Measurements from ENCODE around the gene TOE1. TPM values are rescaled to one million over a fixed set of nuclear protein-coding genes. Genes with fewer than 3 reads are reported as not detected.

The TOE1 gene
- total RNA-seq, 1 donor from 2014 or later = 6.3 TPM

DNA sequence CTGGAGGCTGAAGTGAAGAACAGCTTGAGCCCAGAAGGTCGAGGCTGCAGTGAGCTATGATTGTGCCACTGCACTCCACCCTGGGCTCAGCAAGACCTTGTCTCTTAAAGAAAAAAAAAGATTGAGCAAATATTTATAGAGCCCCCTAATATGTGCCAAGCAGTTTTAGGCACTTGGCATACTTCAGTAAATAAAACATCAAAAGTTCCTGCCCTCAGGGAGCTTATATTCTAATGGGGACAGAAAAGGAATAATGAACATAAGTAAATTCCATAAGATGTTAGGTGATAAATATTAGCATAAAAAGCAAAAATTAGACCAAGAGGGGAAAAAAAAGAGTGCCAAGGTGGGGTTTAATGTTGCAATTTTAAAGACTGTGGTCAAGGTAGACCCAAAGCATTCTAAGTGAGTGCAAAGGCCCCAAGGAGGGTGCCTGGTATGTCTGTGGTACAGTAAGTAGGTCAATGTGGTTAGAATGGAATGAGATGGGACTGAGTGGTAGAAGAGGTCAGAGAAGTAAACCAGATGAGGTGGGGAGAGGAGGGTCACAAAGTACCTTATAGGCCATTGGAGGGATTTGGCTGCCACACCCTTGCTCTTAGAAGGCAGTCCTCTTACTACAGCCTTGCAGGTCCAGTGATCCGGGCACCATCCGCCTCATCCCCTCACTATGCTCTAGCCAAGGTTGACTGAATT is 2.2 kb upstream of the TOE1 start:
- Histone ChIP-seq H3K27me3 (ENCODE audit: control insufficient read depth in 3 of 3, insufficient read depth in 3 of 3, low read length in 3 of 3) (no peaks in the 10 kb centered on the region), H3K4me1 (ENCODE audit: control insufficient read depth in 3 of 3, insufficient read depth in 3 of 3, low read length in 3 of 3) (peaks cover 18 to 41% (median 25%) of the 10 kb centered on the region in 3 donors), H3K27ac (ENCODE audit: low read depth, low read length) (no peak overlapping the region), H3K9me3 (ENCODE audit: control insufficient read depth in 3 of 3, low read length in 3 of 3) (no peaks in the 10 kb centered on the region), H3K9ac (ENCODE audit: low read depth in 1 of 3, low read length in 3 of 3) (no peak overlapping the region), H3K4me3 (ENCODE audit: low read length in 3 of 3) (no peak overlapping the region), H3K36me3 (ENCODE audit: control insufficient read depth in 3 of 3, insufficient read depth in 3 of 3, low read length in 3 of 3) (peaks cover 30 to 32% (median 31%) of the 10 kb centered on the region in 3 donors)

DNA sequence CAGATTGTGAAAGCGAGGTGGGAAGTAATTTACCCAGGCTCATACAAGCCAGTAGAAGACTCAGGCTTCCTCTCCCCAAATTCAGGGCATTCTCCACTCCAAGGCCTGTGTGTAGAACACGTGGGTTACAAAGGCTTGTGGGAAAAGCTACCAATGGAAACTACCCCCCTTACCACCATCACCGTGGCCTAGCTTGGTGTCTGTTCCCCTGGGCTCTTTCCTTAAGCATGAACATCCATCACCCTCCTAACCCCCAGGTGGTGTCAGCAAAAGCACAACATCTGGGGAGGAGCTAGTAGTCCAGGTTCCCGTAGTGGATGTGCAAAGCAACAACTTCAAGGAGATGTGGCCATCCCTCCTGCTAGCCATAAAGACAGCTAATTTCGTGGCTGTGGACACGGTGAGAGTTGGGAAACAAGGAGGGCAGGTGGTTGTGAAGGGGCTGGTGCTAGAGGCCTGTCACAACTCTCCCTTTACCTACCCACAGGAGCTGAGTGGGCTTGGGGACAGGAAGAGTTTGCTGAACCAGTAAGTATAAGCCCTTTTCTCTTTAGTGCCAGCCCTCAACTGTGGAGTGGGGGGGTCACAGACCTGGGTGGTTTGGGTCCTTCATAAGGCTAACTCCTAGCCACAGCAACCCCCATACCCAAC is 971 bp downstream of the TOE1 start:
- Histone ChIP-seq H3K9me3 (ENCODE audit: control insufficient read depth in 3 of 3, low read length in 3 of 3) (no peaks in the 10 kb centered on the region), H3K27ac (ENCODE audit: low read depth, low read length) (peak overlapping the region; percentile 97), H3K27me3 (ENCODE audit: control insufficient read depth in 3 of 3, insufficient read depth in 3 of 3, low read length in 3 of 3) (no peaks in the 10 kb centered on the region), H3K4me1 (ENCODE audit: control insufficient read depth in 3 of 3, insufficient read depth in 3 of 3, low read length in 3 of 3) (peaks cover 18 to 46% (median 27%) of the 10 kb centered on the region in 3 donors), H3K36me3 (ENCODE audit: control insufficient read depth in 3 of 3, insufficient read depth in 3 of 3, low read length in 3 of 3) (peaks cover 37 to 46% (median 37%) of the 10 kb centered on the region in 3 donors), H3K9ac (ENCODE audit: low read depth in 1 of 3, low read length in 3 of 3) (peak overlapping the region; percentile 96 to 99 (median 98)), H3K4me3 (ENCODE audit: low read length in 3 of 3) (peak overlapping the region; percentile 95 to 99 (median 95))

DNA sequence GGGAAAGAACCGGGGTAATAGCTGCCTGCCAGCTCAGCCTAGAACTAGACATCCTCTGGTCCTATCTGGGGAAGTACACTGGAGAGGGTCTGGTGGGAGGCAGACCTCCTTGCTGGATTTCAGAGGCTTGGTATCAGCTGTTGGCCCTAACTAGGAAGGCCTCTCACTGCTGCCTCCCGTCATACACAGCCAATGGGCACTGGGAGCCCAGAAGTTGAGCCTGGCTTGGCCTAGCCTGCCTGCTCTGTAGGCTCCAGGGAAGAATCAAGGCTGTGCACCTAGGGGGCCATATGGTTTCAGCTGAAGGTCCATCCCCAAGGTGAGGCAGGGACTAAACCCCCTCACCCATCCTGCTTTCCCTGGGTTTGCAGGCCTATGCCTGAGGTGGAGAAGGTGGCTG is 4.5 kb downstream of the TOE1 start:
- peaks cover 40 to 67% (median 49%) of the 10 kb centered on the region in 3 donors for H3K4me1 ChIP-seq (ENCODE audit: control insufficient read depth in 3 of 3, insufficient read depth in 3 of 3, low read length in 3 of 3)
- H3K4me3 ChIP-seq (ENCODE audit: low read length in 3 of 3) = no peak overlapping the region
- H3K36me3 ChIP-seq (ENCODE audit: control insufficient read depth in 3 of 3, insufficient read depth in 3 of 3, low read length in 3 of 3) = peaks cover 37 to 43% (median 37%) of the 10 kb centered on the region in 3 donors
- H3K27me3 ChIP-seq (ENCODE audit: control insufficient read depth in 3 of 3, insufficient read depth in 3 of 3, low read length in 3 of 3) = no peaks in the 10 kb centered on the region
- H3K9me3 ChIP-seq (ENCODE audit: control insufficient read depth in 3 of 3, low read length in 3 of 3) = no peaks in the 10 kb centered on the region
- peak overlapping the region in 1 of 3 donors; percentile 41 for H3K9ac ChIP-seq (ENCODE audit: low read depth in 1 of 3, low read length in 3 of 3)
- no peak overlapping the region for H3K27ac ChIP-seq (ENCODE audit: low read depth, low read length)

DNA sequence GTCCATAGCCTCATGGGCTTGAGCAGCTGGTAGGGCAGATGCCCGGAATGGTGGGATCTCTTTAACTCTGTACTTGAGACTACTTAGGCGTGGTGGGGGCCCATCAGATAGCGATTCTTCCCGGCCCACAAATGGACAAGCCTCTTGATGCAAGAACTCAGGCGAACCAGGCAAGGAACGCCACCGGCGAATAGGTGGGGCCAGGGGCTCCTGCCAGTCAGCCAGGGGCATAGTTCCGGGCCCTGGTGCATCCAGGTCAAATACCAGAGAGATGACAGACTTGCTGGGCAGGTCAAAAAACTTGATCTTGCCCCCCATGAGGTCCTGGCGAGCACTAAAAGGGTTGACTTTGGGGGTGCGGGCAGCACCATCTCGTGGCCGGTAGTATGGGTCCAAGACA is 5.0 kb downstream of the TOE1 start:
- Histone ChIP-seq H3K27ac (ENCODE audit: low read depth, low read length) (no peak overlapping the region), H3K4me1 (ENCODE audit: control insufficient read depth in 3 of 3, insufficient read depth in 3 of 3, low read length in 3 of 3) (peaks cover 43 to 70% (median 52%) of the 10 kb centered on the region in 3 donors), H3K27me3 (ENCODE audit: control insufficient read depth in 3 of 3, insufficient read depth in 3 of 3, low read length in 3 of 3) (no peaks in the 10 kb centered on the region), H3K9ac (ENCODE audit: low read depth in 1 of 3, low read length in 3 of 3) (no peak overlapping the region), H3K36me3 (ENCODE audit: control insufficient read depth in 3 of 3, insufficient read depth in 3 of 3, low read length in 3 of 3) (peaks cover 37 to 42% (median 37%) of the 10 kb centered on the region in 3 donors), H3K9me3 (ENCODE audit: control insufficient read depth in 3 of 3, low read length in 3 of 3) (no peaks in the 10 kb centered on the region), H3K4me3 (ENCODE audit: low read length in 3 of 3) (no peak overlapping the region)

DNA sequence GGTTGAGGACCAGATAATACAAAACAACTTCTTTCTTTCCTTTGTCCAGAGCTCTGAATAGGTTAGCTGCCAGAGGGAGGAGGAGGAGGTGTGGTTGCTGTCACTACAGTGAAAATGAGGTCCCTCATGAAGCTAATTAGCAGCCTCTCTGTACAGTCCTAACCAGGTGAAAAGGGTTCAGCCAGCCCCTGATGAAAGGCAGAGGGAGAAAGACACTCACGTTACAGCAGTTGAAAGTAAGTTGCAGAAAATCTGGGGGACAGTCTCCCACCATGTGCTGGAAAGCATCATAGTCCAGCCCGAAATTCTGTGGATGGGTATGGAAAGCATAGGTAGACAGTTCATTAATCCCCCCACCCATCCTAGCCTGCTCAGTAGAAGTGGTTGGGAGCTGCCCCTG is 6.5 kb downstream of the TOE1 start:
- no peak overlapping the region for H3K4me3 ChIP-seq (ENCODE audit: low read length in 3 of 3)
- no peaks in the 10 kb centered on the region for H3K27me3 ChIP-seq (ENCODE audit: control insufficient read depth in 3 of 3, insufficient read depth in 3 of 3, low read length in 3 of 3)
- H3K27ac ChIP-seq (ENCODE audit: low read depth, low read length) = peak overlapping the region; percentile 93
- H3K9me3 ChIP-seq (ENCODE audit: control insufficient read depth in 3 of 3, low read length in 3 of 3) = no peaks in the 10 kb centered on the region
- peaks cover 37 to 38% (median 37%) of the 10 kb centered on the region in 3 donors for H3K36me3 ChIP-seq (ENCODE audit: control insufficient read depth in 3 of 3, insufficient read depth in 3 of 3, low read length in 3 of 3)
- no peak overlapping the region for H3K9ac ChIP-seq (ENCODE audit: low read depth in 1 of 3, low read length in 3 of 3)
- peaks cover 40 to 71% (median 48%) of the 10 kb centered on the region in 3 donors for H3K4me1 ChIP-seq (ENCODE audit: control insufficient read depth in 3 of 3, insufficient read depth in 3 of 3, low read length in 3 of 3)

DNA sequence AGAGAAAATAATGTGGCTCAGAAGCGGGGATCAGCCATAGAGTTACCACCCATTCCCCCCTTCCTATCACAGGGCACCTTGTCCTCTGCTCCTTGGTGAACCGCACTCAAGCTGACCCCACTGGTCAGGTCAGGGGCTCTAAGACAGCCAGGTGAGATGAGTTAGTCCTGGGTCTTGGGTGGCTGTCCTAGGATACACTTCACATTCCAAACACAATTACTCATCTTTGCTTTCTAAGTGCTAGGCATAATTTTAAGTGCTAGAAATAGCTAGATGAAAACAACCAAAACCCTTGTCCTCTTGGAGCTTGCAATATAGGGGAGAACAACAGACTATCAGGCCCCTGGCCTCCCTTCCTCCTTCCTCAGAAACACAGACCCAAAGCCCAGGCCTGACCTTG is 8.1 kb downstream of the TOE1 start:
- Histone ChIP-seq H3K9ac (ENCODE audit: low read depth in 1 of 3, low read length in 3 of 3) (peak overlapping the region; percentile 40 to 65 (median 46)), H3K4me3 (ENCODE audit: low read length in 3 of 3) (peak overlapping the region in 2 of 3 donors; percentile 8 to 52), H3K36me3 (ENCODE audit: control insufficient read depth in 3 of 3, insufficient read depth in 3 of 3, low read length in 3 of 3) (peaks cover 23 to 26% (median 23%) of the 10 kb centered on the region in 3 donors), H3K27me3 (ENCODE audit: control insufficient read depth in 3 of 3, insufficient read depth in 3 of 3, low read length in 3 of 3) (no peaks in the 10 kb centered on the region), H3K27ac (ENCODE audit: low read depth, low read length) (peak overlapping the region; percentile 93), H3K4me1 (ENCODE audit: control insufficient read depth in 3 of 3, insufficient read depth in 3 of 3, low read length in 3 of 3) (peaks cover 38 to 59% (median 42%) of the 10 kb centered on the region in 3 donors), H3K9me3 (ENCODE audit: control insufficient read depth in 3 of 3, low read length in 3 of 3) (no peaks in the 10 kb centered on the region)

DNA sequence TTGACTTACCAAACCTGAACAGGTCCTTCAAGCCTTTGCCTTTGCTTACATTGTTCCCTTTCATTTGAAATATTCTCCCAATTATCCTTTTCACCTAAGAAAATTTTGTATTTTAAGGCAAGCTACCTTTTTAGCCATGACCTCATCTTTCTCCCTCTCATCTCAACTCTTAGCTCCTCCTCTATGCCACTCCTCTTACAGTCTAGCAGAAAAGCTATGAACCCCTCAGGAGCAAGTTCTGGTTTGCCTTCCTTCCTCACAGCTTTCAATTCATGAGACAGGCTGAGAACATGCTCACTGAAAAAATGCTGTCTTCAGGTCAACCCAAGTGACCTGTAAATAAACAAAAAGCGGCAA is 8.6 kb downstream of the TOE1 start:
- Histone ChIP-seq H3K9ac (ENCODE audit: low read depth in 1 of 3, low read length in 3 of 3) (peak overlapping the region; percentile 40 to 65 (median 46)), H3K4me3 (ENCODE audit: low read length in 3 of 3) (peak overlapping the region in 2 of 3 donors; percentile 8 to 35), H3K27me3 (ENCODE audit: control insufficient read depth in 3 of 3, insufficient read depth in 3 of 3, low read length in 3 of 3) (no peaks in the 10 kb centered on the region), H3K36me3 (ENCODE audit: control insufficient read depth in 3 of 3, insufficient read depth in 3 of 3, low read length in 3 of 3) (peaks cover 17 to 20% (median 17%) of the 10 kb centered on the region in 3 donors), H3K9me3 (ENCODE audit: control insufficient read depth in 3 of 3, low read length in 3 of 3) (no peaks in the 10 kb centered on the region), H3K27ac (ENCODE audit: low read depth, low read length) (peak overlapping the region; percentile 93), H3K4me1 (ENCODE audit: control insufficient read depth in 3 of 3, insufficient read depth in 3 of 3, low read length in 3 of 3) (peaks cover 41 to 59% (median 44%) of the 10 kb centered on the region in 3 donors)

DNA sequence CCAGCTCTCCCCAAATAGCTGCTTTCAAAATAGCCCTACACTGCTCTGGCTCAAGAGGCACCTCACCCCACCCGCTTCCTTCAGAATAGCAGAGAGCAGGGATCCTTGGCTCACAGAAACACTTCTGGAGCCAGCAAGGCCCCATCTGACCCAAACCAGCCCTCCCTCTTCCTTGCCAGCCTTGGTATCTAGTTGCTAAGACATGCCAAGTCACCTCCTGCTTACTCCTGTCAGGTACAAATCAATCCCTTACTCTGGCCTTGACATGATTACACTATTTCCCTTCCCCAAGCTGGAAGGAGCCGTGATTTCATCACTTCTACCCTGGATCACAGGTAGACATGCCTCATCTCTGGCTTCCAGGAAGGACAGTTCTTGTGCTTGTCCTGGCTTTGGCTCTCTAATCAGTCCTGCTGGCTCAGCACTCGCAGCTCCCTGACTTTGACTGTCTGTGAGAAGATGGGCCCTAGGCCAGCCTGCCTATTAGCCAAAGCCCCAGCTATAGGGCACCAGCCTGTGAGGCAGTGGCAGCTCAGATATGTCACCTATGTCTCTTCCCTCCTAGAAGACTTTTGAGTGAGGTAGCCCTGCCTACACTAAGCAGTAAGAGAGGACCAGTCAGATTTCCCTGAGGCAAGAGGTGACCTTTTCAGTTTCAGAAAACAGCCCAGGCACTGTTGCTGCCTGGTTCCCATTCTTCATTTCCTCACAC is 9.2 kb downstream of the TOE1 start:
- peak overlapping the region; percentile 40 to 65 (median 46) for H3K9ac ChIP-seq (ENCODE audit: low read depth in 1 of 3, low read length in 3 of 3)
- H3K4me3 ChIP-seq (ENCODE audit: low read length in 3 of 3) = peak overlapping the region in 2 of 3 donors; percentile 7 to 8
- H3K27ac ChIP-seq (ENCODE audit: low read depth, low read length) = peak overlapping the region; percentile 93
- peaks cover 12 to 16% (median 12%) of the 10 kb centered on the region in 3 donors for H3K36me3 ChIP-seq (ENCODE audit: control insufficient read depth in 3 of 3, insufficient read depth in 3 of 3, low read length in 3 of 3)
- H3K4me1 ChIP-seq (ENCODE audit: control insufficient read depth in 3 of 3, insufficient read depth in 3 of 3, low read length in 3 of 3) = peaks cover 47 to 64% (median 49%) of the 10 kb centered on the region in 3 donors
- no peaks in the 10 kb centered on the region for H3K9me3 ChIP-seq (ENCODE audit: control insufficient read depth in 3 of 3, low read length in 3 of 3)
- H3K27me3 ChIP-seq (ENCODE audit: control insufficient read depth in 3 of 3, insufficient read depth in 3 of 3, low read length in 3 of 3) = no peaks in the 10 kb centered on the region

DNA sequence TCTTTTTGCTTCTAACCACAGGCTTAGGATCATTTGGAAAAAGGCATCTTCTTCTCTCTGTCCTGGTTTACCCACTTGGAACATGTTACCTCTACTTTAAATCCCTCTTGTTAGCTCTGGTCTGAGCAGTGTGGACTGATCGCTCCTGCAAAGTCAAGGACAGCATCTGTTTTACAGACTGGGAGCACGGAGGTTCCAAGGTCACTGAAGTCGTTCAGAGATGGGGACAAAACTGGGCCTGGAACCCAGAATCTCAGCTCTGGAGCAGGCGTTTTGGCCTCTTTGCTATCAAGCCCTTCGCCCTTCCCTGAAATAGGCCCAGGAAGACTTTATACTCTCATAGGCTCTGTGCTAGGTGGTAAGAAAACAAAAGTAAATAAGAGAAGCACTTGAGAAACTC is 11.5 kb downstream of the TOE1 start:
- Histone ChIP-seq H3K27ac (ENCODE audit: low read depth, low read length) (no peak overlapping the region), H3K4me3 (ENCODE audit: low read length in 3 of 3) (no peak overlapping the region), H3K27me3 (ENCODE audit: control insufficient read depth in 3 of 3, insufficient read depth in 3 of 3, low read length in 3 of 3) (no peaks in the 10 kb centered on the region), H3K9ac (ENCODE audit: low read depth in 1 of 3, low read length in 3 of 3) (no peak overlapping the region), H3K9me3 (ENCODE audit: control insufficient read depth in 3 of 3, low read length in 3 of 3) (no peaks in the 10 kb centered on the region), H3K36me3 (ENCODE audit: control insufficient read depth in 3 of 3, insufficient read depth in 3 of 3, low read length in 3 of 3) (no peaks in the 10 kb centered on the region), H3K4me1 (ENCODE audit: control insufficient read depth in 3 of 3, insufficient read depth in 3 of 3, low read length in 3 of 3) (peaks cover 49 to 67% (median 52%) of the 10 kb centered on the region in 3 donors)

Data from skeletal muscle tissue (tissue), 4 donors.